Activated CD4-positive, alpha-beta T cell treated with anti-CD3 and anti-CD28 coated beads for 36 hours (primary cell): ENCODE results near the gene NAT16. TPM values are rescaled to one million over a fixed set of nuclear protein-coding genes. Genes with fewer than 3 reads are reported as not detected.
"Not testable (repeated sequence)": the region's sequence is repeated elsewhere in the genome, so short reads cannot be mapped to it uniquely, and the experiment has no call there.

Source experiments
- ATAC-seq: fragments of 200-7000 bp; cut with Tn5 transposase; one replicate; pipeline ENCODE4 v1.10.0; 2021; ENCODE audit warnings: mild to moderate bottlenecking, moderate library complexity
- CTCF ChIA-PET: fragments of 350-600 bp; sonication (Branson Sonifier 250); formaldehyde crosslinking; loops from one replicate; lab custom pipeline; 2021; ENCODE audit warnings: antibody characterized with exemption; lab: Charles Lee
- POLR2A ChIA-PET: fragments of 350-600 bp; sonication (Branson Sonifier 250); formaldehyde crosslinking; loops from one replicate; lab custom pipeline; 2021; ENCODE audit warnings: antibody characterized with exemption, inconsistent platforms; lab: Charles Lee
- DNase-seq: peaks from one replicate; pipeline ENCODE4 v3.0.0-alpha.2; 2020
- H3K27ac Mint-ChIP-seq: one replicate; pipeline ENCODE4 v1.8.0; 2021; ENCODE audit warnings: mixed read lengths
- H3K27me3 Mint-ChIP-seq: one replicate; pipeline ENCODE4 v1.8.0; 2021; ENCODE audit warnings: mixed read lengths
- H3K36me3 Mint-ChIP-seq: one replicate; pipeline ENCODE4 v1.8.0; 2021; ENCODE audit warnings: low read depth, mixed read lengths
- H3K4me1 Mint-ChIP-seq: one replicate; pipeline ENCODE4 v1.8.0; 2021; ENCODE audit warnings: mixed read lengths
- H3K4me3 Mint-ChIP-seq: one replicate; pipeline ENCODE4 v1.8.0; 2021; ENCODE audit warnings: mild to moderate bottlenecking, moderate library complexity, mixed read lengths
- H3K9me3 Mint-ChIP-seq: one replicate; pipeline ENCODE4 v1.8.0; 2021; ENCODE audit warnings: low read depth, mixed read lengths
- intact Hi-C, 2 experiments: fragments of 100-400 bp; cut with DNase I in 1 of 2; cut with micrococcal nuclease in 1 of 2; formaldehyde crosslinking; loops; one replicate each; pipeline versions ENCODE4 v1.14.2 to v1.15.1; 2022 to 2024; cut with DNase I, micrococcal nuclease
- total RNA-seq, 2 experiments: library from RNA; stranded (reverse); gene quantifications; one replicate each; pipeline ENCODE4 v1.2.3, GENCODE V29; 2021

Gene NAT16
- total RNA-seq, 2 experiments from 2014 or later, result not detected

DNA sequence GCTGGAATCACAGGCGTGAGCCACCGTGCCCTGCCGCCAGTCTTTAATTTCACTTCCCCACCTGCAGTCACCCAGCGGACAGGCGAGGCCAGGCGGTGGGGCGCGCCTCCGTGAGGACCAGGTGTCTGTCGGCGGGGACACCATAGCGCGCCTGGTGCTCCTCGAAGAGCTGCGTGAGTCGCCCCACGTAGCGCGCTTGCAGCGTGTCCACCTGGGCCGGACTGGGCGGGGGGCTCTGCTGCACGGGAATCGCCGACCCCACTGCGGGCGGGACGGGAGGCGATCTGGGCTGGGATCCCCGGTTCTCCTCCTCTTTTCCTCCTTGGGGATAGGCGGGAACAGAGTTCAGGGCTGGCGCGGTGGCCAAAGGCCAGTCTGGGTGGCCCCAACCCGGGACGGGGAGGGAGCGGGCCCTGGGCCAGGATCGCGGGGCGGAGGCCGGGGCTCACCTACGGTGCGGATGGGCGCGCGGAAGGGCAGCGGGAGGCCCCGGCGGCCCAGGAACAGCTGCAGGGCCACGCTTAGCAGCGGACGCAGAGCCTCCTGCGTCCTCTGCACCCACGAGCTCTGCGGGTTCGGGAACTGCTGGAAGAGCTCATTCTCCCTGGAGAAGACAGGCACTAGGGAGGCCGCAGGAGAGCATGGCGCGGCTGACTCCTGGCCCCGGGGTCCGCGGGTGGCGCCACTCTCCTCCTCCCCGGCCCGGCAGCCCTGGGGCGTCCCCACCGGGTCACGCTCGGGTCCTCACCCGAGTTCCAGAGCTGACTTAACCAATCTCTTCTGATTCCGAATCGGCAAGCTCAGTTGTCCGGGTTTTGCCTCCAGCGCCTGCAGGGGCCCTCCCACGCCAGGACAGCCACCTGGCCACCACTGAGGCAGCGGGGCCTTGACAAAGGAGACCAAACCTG lies 21.9 kb upstream of the NAT16 start:
- CTCF ChIA-PET, result interaction anchor here (0.6 to 2.9 kb wide), 3 partner anchors 9 to 211 kb away, joined by 3 to 11 read pairs (median 4); no protein-coding TSS in a partner anchor
- POLR2A ChIA-PET, result no interaction called here
- Mint-ChIP-seq H3K27me3 (peaks cover 21% of the 10 kb centered on the region), H3K4me1 (peaks cover 4% of the 10 kb centered on the region), H3K4me3 (no peak overlapping the region), H3K27ac (no peak overlapping the region), H3K9me3 (no peaks in the 10 kb centered on the region), H3K36me3 (peaks cover 7% of the 10 kb centered on the region)
- DNase-seq, result no peak
- no peak for ATAC-seq
- intact Hi-C loops, result no loop called here

DNA sequence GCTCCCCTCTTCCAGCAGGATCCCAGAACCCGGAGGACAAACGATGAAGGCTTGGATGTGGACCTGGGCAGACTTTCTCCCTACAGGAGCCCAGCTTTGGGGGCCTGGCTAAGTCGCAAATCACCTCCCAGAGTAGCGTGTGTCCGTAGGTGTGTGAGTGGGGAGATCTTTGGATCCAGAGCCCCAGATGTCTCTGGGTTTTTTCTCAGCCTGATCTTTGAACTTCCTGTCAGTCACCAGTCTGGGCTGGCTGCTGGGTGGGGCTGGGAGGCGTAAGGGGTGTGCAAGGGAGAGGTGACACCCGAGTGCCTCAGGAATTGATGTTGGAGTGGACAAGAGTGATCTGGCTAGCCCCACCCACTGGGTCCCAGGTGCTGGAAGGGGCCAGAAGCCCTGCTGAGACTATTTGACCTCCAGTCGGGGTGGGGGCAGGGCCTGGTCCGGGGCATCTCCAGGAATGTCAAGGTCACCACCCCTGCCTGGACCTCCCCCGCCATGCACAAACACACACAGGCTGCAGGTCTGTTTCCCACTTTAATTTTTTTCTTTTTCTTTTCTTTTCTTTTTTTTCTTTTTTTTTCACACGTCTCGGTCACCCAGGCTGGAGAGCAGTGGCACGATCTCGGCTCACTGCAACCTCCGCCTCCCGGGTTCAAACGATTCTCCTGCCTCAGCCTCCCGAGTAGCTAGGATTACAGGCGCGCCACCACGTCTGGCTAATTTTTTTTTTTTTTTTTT lies 20.9 kb upstream of the NAT16 start, which contains the start of gene MOGAT3:
TSS of gene MOGAT3 (minus strand) at position 175 of the 738 bp plus-strand sequence. CDS start 182 bp downstream, outside the sequence.
- Mint-ChIP-seq H3K9me3 (no peaks in the 10 kb centered on the region), H3K36me3 (peaks cover 4% of the 10 kb centered on the region), H3K27ac (no peak within 1 kb of the TSS), H3K4me1 (peaks cover 4% of the 10 kb centered on the region), H3K4me3 (no peak within 1 kb of the TSS), H3K27me3 (peaks cover 21% of the 10 kb centered on the region)
- no peak for DNase-seq
- CTCF ChIA-PET, result interaction anchor here (0.7 to 2.9 kb wide), 3 partner anchors 7 to 60 kb away, joined by 3 to 11 read pairs (median 3); no protein-coding TSS in a partner anchor
- intact Hi-C loops, result no loop called here
- POLR2A ChIA-PET, result no interaction called here
- no peak for ATAC-seq

DNA sequence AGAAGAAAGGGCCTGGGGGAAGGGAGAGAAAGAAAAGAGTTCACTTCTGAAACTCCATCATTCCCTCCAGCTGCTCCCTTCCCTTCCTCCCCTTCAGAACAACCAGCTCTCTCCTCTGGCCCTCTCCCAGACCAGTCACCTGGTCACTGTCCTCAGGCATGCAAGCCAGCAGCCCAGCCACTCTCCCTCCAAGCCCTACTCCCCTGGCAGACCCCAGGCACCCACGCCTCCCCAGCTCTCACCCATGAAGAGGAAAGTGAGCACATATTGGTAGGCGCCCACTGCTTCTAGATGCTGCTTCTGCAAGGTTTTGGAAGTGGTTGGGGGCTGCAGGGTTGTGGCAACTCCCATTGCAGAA lies 20.4 kb upstream of the NAT16 start:
- Mint-ChIP-seq H3K27ac (no peak overlapping the region), H3K4me3 (no peak overlapping the region), H3K36me3 (no peaks in the 10 kb centered on the region), H3K27me3 (peaks cover 21% of the 10 kb centered on the region), H3K9me3 (no peaks in the 10 kb centered on the region), H3K4me1 (peaks cover 4% of the 10 kb centered on the region)
- ATAC-seq (no peak), DNase-seq (no peak)
- POLR2A ChIA-PET, result no interaction called here
- intact Hi-C loops, result no loop called here
- CTCF ChIA-PET, result interaction anchor here (0.7 to 1.1 kb wide), 2 partner anchors 8 to 60 kb away, joined by 3 read pairs; no protein-coding TSS in a partner anchor

DNA sequence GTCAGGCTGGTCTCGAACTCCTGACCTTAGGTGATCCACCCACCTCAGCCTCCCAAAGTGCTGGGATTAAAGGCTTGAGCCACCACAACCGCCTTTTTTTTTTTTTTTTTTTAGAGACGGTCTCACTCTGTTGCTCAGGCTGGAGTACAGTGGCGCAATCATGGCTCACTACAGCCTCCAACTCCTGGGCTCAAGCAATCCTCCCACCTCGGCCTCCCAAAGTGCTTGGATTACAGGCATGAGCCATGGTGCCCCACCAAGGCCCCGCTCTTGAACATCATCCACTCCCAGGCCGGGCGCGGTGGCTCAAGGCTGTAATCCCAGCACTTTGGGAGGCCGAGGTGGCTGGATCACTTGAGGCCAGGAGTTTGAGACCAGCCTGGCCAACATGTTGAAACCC lies 19.4 kb upstream of the NAT16 start:
- intact Hi-C loops, result not testable (repeated sequence)

DNA sequence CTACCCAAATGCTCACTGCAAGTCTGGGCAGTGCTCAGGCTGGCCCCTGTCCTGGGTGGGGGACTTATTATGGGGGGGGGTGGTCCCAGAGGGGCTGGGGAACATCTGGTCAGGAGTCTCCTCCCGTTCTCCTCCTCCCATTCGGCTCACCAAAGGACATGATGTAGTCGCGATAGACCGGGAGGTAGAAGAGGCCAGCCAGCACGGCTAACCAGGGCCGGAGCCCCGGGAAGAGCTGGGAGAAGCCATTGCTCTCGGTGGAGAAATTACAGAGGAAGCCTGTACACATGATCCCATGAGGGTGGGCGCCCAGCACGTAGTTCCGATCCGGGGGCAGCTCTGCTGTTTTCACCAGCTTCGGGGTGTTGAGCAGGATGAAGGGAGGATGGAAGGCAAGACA lies 18.4 kb upstream of the NAT16 start:
- ChIA-PET POLR2A (no interaction called here), CTCF (interaction anchor here (0.9 kb wide), 1 partner anchor 52 kb away, joined by 4 read pairs; no protein-coding TSS in a partner anchor)
- Mint-ChIP-seq H3K4me1 (peaks cover 2% of the 10 kb centered on the region), H3K9me3 (no peaks in the 10 kb centered on the region), H3K27me3 (peaks cover 22% of the 10 kb centered on the region), H3K36me3 (no peaks in the 10 kb centered on the region), H3K4me3 (no peak overlapping the region), H3K27ac (no peak overlapping the region)
- no peak for DNase-seq
- no peak for ATAC-seq
- intact Hi-C loops, result no loop called here

More for the DNA sequence above, 19.4 kb upstream of the NAT16 start:
- CTCF ChIA-PET, result interaction anchor here (0.9 kb wide), 1 partner anchor 53 kb away, joined by 4 read pairs; no protein-coding TSS in a partner anchor
- H3K36me3 Mint-ChIP-seq, H3K27ac Mint-ChIP-seq, DNase-seq, H3K4me1 Mint-ChIP-seq, ATAC-seq, H3K9me3 Mint-ChIP-seq, H3K4me3 Mint-ChIP-seq, POLR2A ChIA-PET: not testable (repeated sequence)
- peaks cover 23% of the 10 kb centered on the region for H3K27me3 Mint-ChIP-seq

DNA sequence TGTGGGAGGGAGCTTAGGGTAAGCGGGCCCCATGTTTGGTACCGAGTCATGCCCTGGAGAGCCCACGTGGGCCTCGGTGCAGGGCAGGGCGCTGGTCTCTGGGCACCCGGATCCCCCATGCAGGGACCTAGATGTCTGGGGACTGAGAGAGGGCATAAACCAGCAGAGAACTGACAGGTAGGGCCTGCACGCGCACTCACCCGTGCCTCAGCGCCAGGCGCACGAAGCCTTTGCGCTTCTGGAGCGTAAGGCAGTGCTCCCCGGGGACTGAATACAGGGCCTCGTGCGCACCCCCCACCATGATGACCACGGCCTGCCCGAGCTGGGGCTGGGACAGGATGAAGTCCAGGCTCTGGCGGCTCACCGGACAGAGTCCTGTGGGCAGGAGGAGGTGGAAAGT lies 17.9 kb upstream of the NAT16 start:
- Mint-ChIP-seq H3K4me1 (peaks cover 2% of the 10 kb centered on the region), H3K36me3 (no peaks in the 10 kb centered on the region), H3K9me3 (no peaks in the 10 kb centered on the region), H3K4me3 (no peak overlapping the region), H3K27me3 (peaks cover 21% of the 10 kb centered on the region), H3K27ac (no peak overlapping the region)
- CTCF ChIA-PET, result no interaction called here
- POLR2A ChIA-PET, result no interaction called here
- no peak for ATAC-seq
- intact Hi-C loops, result no loop called here
- no peak for DNase-seq

DNA sequence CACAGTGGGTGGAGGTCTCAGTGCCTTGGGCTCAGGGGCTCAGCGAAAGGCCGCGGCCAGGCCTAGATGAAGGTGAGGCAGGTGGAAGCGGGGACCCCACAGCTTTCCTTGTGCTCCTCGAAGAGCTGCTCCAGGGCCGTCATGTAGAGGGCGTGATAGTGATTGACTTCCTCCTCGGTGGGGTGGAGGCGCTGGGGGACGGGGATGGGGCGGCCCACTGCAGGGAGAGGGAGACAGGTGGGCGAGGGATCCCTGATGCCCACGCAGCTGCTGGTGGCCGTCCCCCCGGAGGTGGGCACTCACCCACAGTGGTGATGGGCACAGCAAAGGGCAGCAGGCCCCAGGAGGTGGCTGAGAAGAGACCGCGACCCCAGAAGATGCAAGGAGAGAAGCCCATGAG lies 15.8 kb upstream of the NAT16 start:
- Mint-ChIP-seq H3K9me3 (no peaks in the 10 kb centered on the region), H3K36me3 (no peaks in the 10 kb centered on the region), H3K4me1 (peaks cover under 1% of the 10 kb centered on the region), H3K27me3 (peaks cover 10% of the 10 kb centered on the region), H3K4me3 (no peak overlapping the region), H3K27ac (no peak overlapping the region)
- intact Hi-C loops, result no loop called here
- ATAC-seq, result no peak
- DNase-seq, result no peak
- POLR2A ChIA-PET, result no interaction called here
- CTCF ChIA-PET, result interaction anchor here (2.5 to 5.0 kb wide), 2 partner anchors 52 to 86 kb away, joined by 29 to 37 read pairs; no protein-coding TSS in a partner anchor

DNA sequence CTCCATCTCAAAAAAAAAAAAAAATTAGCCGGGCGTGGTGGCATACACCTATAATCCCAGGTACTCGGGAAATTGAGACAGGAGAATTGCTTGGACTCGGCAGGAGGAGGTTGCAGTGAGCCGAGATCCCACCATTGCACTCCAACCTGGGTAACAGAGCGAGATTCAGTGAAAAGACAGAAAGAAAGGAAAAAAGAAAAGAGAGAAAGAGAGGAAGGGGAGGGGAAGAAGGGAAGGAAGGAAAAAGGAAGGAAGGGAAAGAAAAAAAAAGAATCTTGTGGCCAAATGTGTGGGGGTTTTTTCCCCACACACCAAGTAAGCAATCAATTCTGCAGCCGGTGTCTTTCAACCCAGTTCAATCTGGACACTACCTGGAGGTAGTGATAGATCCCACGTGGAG lies 9.0 kb upstream of the NAT16 start:
- H3K4me3 Mint-ChIP-seq, result no peak overlapping the region
- H3K27ac Mint-ChIP-seq, result no peak overlapping the region
- POLR2A ChIA-PET, result no interaction called here
- DNase-seq (no peak), ATAC-seq (no peak)
- no peaks in the 10 kb centered on the region for H3K36me3 Mint-ChIP-seq
- no peaks in the 10 kb centered on the region for H3K4me1 Mint-ChIP-seq
- peaks cover 8% of the 10 kb centered on the region for H3K27me3 Mint-ChIP-seq
- intact Hi-C loops, result no loop called here
- no peaks in the 10 kb centered on the region for H3K9me3 Mint-ChIP-seq
- CTCF ChIA-PET, result interaction anchor here (5.8 kb wide), 1 partner anchor 46 kb away, joined by 132 read pairs; no protein-coding TSS in a partner anchor

DNA sequence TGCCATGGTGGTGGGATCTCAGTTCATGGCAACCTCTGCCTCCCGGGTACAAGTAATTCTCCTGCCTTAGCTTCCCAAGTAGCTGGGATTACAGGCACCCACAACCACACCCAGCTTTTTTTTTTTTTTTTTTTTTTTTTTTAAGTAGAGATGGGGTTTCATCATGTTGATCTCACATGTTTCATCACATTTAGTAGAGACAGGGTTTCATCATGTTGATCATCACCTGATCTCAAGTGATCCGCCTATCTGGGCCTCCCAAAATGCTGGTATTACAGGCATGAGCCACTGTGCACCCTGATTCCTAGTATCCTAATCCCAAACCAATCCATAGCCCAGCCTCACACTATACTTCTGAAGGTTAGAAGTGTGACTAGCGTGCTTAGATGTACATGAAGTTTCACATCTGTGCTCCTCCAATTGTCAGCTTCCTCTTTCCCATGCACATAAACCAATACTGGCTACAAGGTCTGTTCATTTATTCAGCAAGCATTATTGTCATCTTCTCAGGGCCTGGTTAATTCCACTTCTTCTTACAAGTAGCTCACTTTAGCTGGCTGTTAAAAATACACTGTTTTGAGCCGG lies 6.8 kb upstream of the NAT16 start:
- Mint-ChIP-seq H3K4me1 (no peaks in the 10 kb centered on the region), H3K9me3 (no peaks in the 10 kb centered on the region), H3K27ac (no peak overlapping the region), H3K27me3 (peaks cover 17% of the 10 kb centered on the region), H3K4me3 (no peak overlapping the region), H3K36me3 (no peaks in the 10 kb centered on the region)
- intact Hi-C loops, result no loop called here
- ATAC-seq (no peak), DNase-seq (no peak)
- ChIA-PET POLR2A (no interaction called here), CTCF (interaction anchor here (0.7 to 1.2 kb wide), 2 partner anchors 17 to 43 kb away, joined by 4 to 5 read pairs; no protein-coding TSS in a partner anchor)

DNA sequence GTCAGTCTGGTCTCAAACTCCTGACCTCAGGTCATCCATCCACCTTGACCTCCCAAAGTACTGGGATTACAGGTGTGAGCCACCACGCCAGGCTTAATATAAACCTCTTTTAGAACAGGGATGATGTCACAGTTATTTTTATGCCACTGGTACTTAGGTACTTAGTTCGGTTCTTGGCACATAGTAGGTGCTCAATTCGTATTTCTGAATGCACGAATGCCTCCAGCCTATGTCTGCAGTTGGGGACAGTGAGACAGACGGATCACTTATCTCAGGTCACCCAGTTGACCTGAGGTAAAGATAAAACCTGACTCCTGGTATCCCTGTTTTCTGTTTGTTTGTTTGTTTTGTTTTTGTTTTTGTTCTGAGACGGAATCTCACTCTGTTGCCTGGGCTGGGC lies 6.1 kb upstream of the NAT16 start:
- Mint-ChIP-seq H3K27me3 (peaks cover 19% of the 10 kb centered on the region), H3K36me3 (no peaks in the 10 kb centered on the region), H3K27ac (no peak overlapping the region), H3K4me3 (no peak overlapping the region), H3K9me3 (no peaks in the 10 kb centered on the region), H3K4me1 (no peaks in the 10 kb centered on the region)
- ChIA-PET CTCF (interaction anchor here (0.7 kb wide), 1 partner anchor 42 kb away, joined by 4 read pairs; no protein-coding TSS in a partner anchor), POLR2A (interaction anchor here (0.6 kb wide), 1 partner anchor 39 kb away, joined by 5 read pairs; no protein-coding TSS in a partner anchor)
- intact Hi-C loops, result no loop called here
- ATAC-seq (no peak), DNase-seq (no peak)
